Hematopoietic multipotent progenitor cell treated with erythropoietin and hydrocortisone succinate and interleukin-3 and kit ligand, for 17 days (in vitro differentiated cells): ENCODE data around the gene ATP2A3.
A peak's percentile ranks its signal among the peaks of the same experiment; 100 is the strongest.

ENCODE experiments used
- DNase-seq: peaks from one replicate; pipeline ENCODE4 v3.0.0-alpha.2; 2015; ENCODE audit warnings: low spot score

ATP2A3 gene

DNA sequence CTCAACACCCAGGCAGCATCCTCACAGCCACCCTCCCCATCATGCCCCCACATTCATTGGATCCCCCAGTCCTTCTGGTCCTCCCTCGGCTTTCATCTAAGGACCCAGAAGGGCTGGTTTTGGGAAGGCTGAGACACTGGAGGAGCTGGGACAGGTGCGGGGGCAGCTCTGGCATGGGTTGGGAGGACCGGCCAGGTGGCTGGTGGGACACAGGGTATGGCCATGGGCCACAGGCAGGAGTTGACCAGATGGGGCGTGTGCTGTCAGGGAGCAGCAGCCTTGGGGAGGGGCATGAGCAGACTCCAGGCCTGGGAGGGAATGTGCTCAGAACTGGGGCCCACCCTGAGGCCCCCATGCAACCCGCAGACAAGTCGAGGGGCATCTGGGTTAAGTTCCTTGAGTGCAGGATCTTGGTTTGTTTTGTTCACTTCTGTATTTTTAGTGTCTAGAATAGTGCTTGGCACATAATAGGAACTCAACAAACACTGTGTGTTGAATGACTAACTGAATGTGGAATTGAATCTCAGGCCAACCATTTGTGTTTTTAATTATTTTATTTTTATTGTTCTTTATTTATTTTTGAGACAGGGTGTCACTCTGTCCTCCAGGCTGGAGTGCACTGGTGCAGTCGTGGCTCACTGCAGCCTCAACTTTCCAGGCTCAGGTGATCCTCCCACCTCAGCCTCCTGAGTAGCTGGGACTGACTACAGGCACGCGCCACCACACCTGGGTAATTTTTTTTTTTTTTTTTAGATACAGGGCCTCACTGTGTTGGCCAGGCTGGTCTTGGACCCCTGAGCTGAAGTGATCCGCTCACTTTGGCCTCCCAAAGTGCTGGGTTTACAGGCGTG lies 53.6 kb downstream of the ATP2A3 start:
- no peak for DNase-seq

DNA sequence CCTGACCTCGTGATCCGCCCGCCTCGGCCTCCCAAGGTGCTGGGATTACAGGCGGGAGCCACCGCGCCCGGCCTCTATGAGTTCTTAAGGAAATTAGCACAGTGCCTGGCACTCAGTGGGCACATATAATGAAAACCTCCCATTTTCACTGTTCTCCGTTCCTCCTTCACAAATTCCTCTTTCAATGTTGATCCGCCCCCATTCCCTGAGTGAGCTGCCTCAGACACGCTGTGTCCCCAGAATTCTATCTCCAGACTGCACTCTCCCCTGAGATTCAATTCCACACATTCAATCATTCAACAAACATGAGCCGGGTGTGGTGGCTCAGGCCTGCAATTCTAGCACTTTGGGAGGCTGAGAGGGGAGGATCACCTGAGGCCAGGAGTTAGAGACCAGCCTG lies 55.0 kb downstream of the ATP2A3 start:
- no peak for DNase-seq

DNA sequence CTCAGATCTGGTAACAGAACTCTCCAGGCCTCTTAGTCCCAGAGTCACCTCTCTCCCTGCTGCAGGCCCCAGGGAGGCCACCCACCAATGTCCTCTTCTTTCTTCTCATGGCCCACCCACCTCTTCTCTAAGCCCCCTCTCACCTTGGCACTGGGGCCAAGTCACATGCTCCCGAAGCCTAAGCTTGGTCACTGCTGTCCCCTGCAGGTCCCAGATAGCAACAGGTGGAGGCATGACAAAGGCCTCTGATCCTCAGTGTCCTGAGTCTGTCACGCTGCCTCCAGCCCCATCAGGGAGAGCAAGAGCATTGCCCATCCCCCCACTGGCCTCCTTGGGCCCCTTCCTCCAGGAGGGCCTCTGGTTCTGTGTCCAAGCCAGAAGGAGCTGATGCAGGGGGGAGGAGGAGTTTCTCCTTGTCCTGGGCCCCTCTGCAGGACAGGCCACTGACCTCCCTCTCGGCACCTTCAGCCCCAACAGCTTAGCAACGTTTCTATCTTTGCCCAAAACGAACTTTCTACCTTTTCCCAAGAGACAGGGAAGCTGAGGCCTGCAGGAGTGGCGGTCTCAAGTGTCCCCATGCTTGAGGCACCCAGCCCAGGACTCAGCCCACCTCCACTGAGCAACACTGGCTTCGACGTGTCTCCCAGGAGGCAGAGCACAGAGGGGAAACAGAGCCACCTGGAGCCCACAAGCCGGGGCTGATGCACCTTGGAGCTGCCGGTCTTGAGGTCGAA lies 56.6 kb downstream of the ATP2A3 start:
- DNase-seq, result no peak

DNA sequence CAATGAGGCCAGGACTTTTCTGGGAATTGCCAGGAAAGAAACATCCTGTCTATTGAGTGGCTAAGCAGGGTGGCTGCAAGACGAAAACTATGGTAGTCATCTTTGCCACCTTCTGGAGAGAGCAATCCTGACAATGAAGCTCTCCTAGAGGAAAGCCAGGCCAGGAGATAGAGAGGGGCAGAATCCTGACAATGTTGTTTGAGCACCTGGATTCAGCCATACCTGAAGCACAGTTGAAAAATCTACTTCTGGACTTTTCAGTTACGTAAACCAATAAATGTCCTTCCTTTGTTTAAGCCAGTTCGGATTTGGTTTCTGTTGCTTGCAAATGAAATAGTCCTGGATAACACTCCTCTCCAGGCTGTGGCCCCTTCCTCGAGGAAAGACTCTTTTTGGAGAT lies 57.4 kb downstream of the ATP2A3 start:
- DNase-seq, result no peak

DNA sequence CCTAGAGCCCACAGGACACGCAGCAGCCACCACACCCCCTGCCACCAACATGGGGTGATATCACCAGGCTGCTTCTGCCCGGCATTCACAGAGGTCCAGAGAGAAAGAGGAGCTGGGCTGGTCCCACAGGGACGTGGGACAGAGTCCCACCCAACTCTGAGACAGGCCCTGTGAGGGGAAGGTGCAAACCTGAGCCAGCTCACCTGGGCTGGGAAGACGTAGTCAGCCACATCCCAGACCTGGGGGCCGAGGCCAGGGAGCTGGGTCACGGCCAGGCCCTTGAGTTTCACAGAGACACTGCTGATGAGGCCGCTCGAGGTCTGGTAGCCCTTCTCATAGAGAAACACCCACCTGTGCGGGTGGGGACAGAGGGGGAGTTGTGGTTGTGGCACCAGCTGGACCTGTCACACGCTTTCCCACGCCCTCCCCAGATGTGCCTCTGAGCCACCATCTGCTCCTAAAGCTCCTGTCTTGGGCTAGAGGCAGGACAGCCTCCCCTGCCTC lies 59.2 kb downstream of the ATP2A3 start:
- DNase-seq, result no peak

DNA sequence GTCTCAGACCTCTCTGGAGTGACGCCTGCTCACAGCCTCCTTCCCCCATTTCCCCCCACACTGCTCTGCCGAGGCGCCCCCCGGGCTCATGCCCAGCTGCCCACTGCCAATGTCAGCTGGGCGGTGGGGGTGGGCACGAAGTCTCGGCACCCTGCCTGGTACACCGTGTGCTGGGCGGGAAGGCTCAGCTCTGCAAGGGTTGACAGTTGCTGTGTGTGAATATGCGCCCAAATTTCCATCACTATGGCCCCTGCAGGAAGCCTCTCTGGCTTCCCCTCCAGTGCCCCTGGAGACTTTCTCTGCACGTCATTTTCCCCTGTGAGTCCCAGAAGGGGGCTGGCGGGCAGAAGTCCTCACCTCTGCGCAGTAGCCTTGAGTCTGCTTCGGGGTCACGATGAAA lies 59.7 kb downstream of the ATP2A3 start:
- DNase-seq, result no peak

DNA sequence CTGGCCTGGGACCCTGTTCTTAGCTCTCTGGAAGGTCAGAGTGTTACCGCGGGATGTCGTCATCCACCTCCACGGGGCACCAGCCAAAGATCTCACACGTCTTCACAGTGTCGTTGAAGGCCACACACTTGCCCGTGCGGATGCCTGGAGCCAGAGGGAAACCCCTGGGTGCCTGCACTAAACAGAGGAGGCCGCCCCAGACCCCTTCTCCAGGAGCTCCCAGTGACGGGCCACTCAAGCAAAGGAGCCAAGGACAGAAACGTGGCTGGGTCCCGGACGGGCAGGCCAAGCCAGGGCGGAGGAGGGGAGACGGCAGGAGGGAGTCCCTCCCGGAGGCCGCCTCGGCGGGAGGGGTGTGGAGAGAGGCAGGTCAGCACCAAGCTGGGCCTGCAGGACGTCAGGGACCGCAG lies 60.4 kb downstream of the ATP2A3 start:
- DNase-seq, result no peak

DNA sequence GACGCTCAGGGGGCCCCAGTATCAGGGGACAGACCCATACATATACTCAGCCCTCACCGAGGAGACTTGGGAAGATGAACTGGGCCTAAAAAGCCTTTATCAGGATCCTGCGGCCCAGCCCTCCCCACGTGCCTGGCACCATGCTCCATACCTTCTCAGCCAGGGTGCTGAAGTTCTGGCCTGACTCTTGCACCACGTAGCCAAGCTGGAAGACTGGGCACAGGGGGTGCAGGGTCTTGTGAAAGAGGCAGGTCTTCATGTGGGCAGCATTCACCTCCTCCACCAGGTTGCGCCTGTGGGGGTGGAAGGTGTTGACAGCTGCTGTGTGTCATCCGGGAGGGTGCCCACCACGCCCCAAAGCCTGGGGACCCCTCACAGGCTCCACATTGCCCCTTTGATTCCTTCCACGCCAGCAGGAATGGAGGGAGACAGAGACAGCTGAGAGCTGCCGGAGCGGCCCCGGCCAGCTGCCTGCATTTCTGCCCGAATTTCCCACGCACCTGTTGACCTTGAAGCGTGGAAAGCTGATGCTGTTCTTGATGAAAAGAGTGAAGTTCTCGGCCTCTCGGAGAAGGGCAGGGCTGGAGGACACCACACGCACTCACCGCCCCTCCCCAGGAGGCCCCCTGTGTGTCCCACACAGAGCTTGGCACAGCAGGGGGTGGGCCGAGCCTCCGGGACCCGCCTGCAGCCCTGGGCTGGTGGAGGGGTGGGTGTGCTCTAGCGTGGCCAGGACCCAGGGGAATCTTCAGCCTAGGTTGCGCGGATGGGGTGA lies 61.0 kb downstream of the ATP2A3 start:
- DNase-seq, result no peak

DNA sequence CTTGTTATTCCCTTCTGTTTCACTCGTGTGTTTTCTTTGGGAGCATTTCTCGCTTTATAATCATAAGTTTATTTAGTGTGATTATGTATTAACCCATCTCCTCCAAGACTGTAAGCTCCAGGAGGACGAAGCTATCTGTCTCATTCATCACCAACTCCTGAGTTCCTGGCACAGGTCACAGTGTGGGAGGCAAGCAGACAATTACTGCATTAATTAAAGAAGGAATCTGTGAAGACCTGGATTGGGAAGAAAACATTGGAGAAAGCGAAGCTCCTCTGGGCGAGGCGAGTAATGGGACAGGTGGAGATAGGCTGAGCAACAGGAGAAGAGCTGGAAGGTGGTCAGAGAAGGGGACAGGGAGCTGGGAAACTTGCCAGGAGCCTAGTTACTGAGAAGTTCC lies 63.6 kb downstream of the ATP2A3 start:
- DNase-seq, result no peak

DNA sequence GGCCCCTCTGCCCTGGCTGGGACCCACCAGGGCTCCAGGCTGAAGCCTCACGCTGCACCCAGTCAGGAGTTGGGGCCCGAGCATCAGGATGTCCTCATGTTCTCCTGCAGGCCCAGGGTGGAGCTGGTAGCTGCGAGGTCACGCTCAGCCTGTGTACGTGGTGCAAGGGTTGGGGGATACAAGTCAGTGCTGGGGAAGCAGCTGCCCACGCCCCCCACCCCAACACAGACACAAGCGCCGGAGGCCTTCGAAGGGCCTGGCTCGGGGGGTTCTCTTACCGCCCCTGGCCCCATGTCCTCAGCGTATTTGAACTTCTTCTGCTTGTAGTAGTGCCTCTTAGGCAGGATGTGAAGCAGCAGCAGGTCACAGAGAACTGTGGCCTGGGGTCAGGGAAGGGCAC lies 66.5 kb downstream of the ATP2A3 start:
- no peak for DNase-seq

DNA sequence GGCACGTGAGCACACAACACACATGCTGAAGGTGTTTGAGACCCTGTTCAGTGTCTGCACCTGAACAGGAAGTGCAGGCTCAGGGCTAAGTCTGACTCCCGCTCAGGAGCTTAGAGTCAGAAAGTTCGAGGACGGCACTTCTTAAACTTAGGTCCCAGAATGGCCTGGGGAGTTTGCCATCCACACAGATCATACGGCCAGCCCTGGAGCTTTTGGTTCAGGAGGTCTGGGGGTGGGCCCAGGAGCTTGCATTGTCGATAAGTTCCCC lies 67.3 kb downstream of the ATP2A3 start:
- DNase-seq, result no peak

DNA sequence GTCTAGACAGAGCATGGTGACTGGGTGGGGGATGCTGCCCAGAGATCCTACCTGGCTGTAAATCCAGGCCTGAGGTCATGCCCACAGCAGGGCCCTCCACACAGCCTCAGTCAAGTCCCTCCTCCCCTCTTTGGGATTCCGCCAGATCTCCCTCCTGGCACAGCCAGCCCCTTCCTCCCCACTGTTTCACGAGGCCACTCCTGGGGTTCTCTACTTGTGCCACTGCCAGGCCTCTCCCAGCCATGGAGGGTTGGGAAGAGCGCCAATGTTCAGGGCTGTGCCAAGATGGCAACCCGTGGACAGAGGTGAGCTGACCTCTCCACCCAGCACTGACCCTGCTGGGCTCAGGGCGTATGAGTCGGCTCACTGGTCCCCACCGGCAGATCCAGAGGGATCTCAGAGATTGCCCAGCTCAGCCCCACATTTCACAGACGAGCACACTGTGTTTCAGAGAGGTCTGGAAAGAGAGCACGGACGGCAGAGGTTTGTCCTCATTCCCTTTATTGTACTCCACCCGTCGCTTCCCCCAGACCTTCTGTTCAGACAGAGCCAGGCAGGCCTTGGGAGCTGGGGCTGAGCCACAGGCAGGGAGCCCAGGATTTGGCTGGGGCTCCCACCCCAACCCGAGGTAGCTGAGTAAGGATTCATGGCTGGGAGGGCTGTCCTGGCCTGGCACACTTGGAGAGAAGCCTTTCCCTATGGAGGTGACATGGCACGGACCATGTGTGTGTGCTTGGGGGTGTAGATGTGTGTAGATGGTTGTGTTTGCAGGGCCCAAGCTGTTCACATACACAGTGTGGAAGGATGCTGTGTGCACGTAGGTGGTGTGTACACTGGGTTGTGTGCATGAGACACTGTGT lies 67.9 kb downstream of the ATP2A3 start:
- DNase-seq, result no peak

DNA sequence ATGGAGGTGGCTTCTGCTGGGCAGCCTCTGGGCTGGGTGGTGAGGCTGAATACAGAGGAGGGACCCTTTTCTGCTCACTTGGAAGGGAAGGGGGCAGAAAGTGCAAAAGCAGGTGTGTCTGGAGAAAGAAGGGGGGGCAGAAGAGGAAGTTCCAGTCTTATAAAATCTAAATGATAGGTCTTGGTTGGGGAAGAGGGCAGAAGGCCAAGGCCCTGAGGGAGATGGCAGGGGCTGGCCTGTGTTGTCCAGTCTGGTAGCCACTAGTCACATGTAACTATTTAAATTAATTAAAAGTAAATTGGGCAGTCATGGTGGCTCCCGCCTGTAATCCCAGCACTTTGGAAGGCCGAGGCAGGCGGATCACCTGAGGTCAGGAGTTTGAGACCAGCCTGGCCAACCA lies 68.9 kb downstream of the ATP2A3 start:
- DNase-seq, result no peak

DNA sequence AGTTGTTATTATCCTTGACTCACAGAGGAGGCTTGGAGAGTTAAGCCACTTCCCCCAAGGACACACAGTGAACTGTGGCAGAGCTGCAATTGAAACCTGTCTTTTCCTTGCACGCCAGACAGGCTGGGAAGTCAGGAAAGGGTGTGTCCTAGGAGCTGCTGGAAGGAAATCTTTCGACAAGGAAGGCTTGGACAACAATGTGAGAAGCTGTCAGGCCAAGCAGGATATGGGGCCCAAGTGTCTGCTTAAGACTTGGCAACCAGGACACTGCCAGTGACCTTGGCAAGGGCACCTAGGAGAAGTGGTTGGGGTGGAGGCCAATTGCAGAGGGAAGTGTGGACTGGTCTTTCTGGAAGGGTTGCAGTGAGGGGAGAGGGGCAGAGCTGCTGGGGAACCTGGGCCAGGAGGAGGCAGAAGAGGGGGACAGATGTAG lies 69.3 kb downstream of the ATP2A3 start:
- no peak for DNase-seq

DNA sequence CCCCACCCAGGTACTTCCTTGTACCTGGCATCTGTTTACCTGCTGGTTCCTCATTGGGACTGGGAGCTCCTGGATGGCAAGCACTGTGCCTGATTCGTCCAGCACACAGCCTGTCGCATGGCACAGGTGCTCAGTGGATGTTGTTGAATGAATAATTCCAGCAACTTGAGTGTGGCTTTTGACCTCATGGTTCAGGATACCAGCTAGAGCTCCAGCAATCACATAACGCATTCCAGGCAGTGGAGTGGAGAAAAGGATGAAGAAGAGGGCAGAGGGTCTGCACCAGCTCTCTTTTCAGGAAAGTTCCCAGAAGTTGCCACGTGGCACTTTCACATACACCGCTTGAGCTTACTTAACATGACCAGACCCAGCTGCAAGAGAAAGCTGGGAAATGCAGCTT lies 70.0 kb downstream of the ATP2A3 start:
- no peak for DNase-seq

DNA sequence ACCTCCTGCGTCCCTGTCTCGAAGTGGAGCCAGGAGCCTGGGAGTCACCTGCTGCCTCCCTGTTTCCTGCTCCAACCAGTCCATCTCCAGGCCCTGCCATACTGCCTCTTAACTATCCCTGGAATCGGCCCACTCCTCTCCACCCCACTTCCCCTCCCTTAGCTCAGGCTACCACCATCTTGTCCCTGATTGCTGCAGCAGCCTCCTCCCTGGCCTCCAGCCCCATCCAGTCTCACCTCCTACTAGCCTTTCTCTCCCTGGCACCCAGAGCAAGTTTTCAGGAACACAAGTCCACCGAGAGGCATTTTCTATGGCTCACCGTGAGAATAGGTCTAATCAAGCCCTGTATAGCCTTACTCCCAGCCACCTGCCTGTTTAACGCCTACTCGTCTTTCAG lies 70.5 kb downstream of the ATP2A3 start:
- DNase-seq, result no peak

DNA sequence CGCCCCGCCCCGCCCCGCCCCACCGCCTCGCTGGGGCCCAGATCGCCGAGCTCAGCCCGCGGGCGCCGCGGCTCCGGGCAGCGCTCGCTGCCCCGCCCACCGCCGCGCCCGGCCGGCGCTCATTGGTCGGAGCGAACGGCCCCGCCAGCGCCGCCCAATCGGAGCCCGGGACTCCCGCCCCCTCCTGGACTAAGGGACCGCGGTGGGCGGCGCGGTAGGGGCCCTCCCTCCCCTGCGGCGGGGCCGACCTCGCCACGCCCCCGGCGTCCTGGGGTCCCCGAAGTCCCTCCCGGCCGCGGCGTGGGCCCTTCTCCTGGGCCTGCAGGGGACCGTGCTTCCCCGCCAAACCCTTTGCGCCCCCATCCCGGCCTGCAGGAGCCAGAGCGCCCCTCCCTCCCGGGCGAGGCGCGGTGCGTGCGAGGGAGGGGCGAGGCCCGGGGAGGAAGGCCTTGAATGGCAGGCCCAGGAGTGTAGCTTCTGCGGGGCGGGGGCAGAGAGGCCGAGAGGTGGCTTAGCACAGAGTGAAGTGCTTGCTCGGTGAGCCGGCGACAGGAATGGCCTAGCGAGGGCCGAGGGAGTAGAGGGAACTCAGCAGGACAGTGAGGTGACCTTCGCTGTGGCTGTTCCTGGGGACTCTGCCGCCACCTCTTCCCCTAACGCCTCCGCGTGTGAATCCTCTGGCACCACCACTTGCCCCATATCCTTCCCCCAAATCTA lies 71.1 kb downstream of the ATP2A3 start, which contains the start of gene CAMKK1:
Gene CAMKK1 (minus strand): TSS at position 51 of the 717 bp plus-strand sequence. CDS start 7,366 bp downstream, outside the sequence.
- peak; percentile 81 for DNase-seq

DNA sequence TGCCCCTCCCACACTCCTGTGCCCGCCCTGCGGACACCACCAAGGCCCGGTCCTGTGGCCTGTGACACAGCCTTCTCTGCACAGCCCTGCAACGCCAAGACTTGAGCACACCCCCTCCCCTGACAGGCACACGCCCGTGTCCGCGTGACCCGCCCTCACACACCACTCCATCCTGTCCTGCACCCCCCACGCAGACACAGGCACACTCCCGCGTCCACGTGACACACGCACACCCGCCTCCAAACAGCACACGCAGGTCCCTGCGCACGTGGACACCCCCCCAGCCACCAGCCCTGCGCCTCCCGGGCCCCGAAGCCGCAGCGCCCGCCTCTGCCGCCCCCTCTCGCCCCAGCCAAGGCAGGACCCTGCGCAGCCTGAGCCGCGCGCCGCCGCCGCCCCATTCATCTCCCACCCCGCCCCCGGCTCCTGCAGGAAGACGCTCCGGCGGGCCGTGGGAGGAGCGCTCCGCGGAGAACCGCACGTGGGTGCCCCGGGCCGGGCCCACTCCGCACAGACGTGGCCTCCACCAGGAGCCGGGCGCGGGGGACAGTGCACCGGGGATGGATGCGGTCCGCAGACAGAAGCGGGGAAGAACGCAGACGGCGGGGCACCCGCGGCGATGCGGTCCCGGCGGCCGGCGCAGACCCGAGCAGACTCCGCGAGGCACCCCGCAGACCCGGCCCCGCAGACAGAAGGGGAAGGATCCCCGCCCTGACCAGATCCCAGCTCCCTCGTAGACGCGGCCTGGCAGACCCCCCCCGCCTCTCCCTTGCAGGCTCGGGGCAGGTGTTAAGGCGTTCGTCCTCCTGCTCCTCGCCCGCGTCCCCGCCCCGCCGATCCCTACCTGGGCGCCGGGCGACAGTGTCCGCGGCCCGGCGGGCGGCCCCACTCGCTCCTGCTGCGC lies 71.9 kb downstream of the ATP2A3 start:
- no peak for DNase-seq

DNA sequence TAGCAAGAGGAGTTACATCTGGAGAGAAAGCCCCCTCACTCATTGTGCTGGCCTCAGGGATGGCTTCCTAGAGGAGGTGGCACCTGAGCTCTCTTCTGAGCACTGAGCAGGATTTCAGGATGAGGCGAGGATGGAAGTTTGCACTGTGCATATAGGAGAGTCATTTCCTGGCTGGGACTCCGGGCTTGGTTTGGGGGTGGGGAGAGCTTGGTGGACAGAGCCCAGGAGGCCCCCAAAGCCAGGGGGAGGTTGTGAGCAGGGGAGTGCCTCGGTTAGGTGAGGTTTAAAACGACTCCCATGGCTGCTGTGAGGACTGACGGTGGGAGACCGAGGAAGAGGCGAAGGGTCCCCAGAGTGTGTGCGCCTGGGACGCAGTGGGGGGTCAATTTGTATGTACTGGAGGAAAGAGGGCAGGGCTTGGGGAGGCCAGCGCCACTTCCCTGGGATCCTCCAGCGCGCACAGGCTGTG lies 72.6 kb downstream of the ATP2A3 start:
- DNase-seq, result no peak

DNA sequence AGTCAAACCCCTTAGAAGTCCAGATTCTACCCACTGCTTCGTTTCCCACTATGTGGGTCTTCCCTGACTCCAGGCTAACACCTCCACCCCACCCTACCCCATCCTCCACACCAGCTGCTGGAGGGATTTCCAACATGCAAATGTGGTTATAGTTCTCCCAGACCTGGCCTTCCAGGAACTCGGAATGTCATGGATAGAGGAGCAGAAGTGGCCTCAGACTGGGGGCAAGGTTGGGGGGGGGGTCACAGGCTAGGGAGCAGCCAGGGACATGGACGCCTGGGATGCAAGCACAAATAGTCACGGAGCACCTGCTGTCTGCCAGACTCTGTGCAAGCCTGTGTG lies 73.4 kb downstream of the ATP2A3 start:
- DNase-seq, result no peak
